HEK293 (cell line): ENCODE results near the gene PIGQ.
A peak's percentile ranks its signal among the peaks of the same experiment; 100 is the strongest.

Source experiments
- CTCF ChIA-PET: fragments of 350-600 bp; formaldehyde crosslinking; extraction: SDS; loops from one replicate; lab custom pipeline; 2021; ENCODE audit warnings: antibody characterized with exemption; lab: Yijun Ruan, JAX
- POLR2A ChIA-PET: fragments of 300-600 bp; formaldehyde crosslinking; extraction: SDS; loops from one replicate; lab custom pipeline; 2020; ENCODE audit warnings: antibody characterized with exemption, inconsistent platforms; lab: Yijun Ruan, JAX
- H3K27ac ChIP-seq: fragments of 200-500 bp; sonication (Bioruptor generic); 2 replicates; pipeline ENCODE4 v1.5.1; 2014; ENCODE audit warnings: low read depth, low read length, control low read depth, inconsistent platforms; ENCODE audit errors: extremely low read depth
- H3K36me3 ChIP-seq, 2 experiments: fragments of 200-500 bp in 1 of 2; sonication (Bioruptor generic) in 1 of 2; 1 replicate in 1 of 2; 2 replicates in 1 of 2; pipeline ENCODE4 v1.5.1; 2014 to 2017; ENCODE audit warnings: inconsistent platforms in 2 of 2, low read length in 2 of 2; ENCODE audit not compliant: control insufficient read depth in 2 of 2, insufficient read depth in 1 of 2
- H3K4me1 ChIP-seq: fragments of 200-500 bp; sonication (Bioruptor generic); 2 replicates; pipeline ENCODE4 v1.5.1; 2014; ENCODE audit warnings: mild to moderate bottlenecking, low read length, inconsistent platforms; ENCODE audit not compliant: control insufficient read depth, insufficient read depth
- H3K4me3 ChIP-seq: 2 replicates; pipeline ENCODE4 v1.5.1; 2011; ENCODE audit warnings: low read depth, mild to moderate bottlenecking, control low read depth, low read length, moderate library complexity
- H3K9me3 ChIP-seq: fragments of 200-500 bp; sonication (Bioruptor generic); 2 replicates; pipeline ENCODE4 v1.5.1; 2014; ENCODE audit warnings: low read depth, low read length, inconsistent platforms; ENCODE audit not compliant: control insufficient read depth, insufficient read depth
- AEBP2 ChIP-seq: fragments of 450-650 bp; formaldehyde crosslinking; IDR thresholded peaks from 2 replicates; pipeline ENCODE4 v1.5.1; 2016; ENCODE audit warnings: missing biosample characterization, missing genetic modification characterization, borderline replicate concordance
- BCL11A ChIP-seq: fragments of 450-650 bp; formaldehyde crosslinking; IDR thresholded peaks from 2 replicates; pipeline ENCODE4 v1.5.1; 2016; ENCODE audit warnings: low read depth, missing biosample characterization, missing genetic modification characterization
- GLIS2 ChIP-seq: fragments of 450-650 bp; formaldehyde crosslinking; IDR thresholded peaks from 2 replicates; pipeline ENCODE4 v1.5.1; 2016; ENCODE audit warnings: missing biosample characterization, missing genetic modification characterization
- KLF17 ChIP-seq: fragments of 450-650 bp; formaldehyde crosslinking; IDR thresholded peaks from 2 replicates; pipeline ENCODE4 v1.5.1; 2016; ENCODE audit warnings: missing biosample characterization, missing genetic modification characterization
- TSHZ1 ChIP-seq: fragments of 450-650 bp; formaldehyde crosslinking; IDR thresholded peaks from 2 replicates; pipeline ENCODE4 v1.5.1; 2016; ENCODE audit warnings: missing biosample characterization, missing genetic modification characterization, borderline replicate concordance
- ZBTB49 ChIP-seq: fragments of 450-650 bp; formaldehyde crosslinking; IDR thresholded peaks from 2 replicates; pipeline ENCODE4 v1.5.1; 2016; ENCODE audit warnings: missing biosample characterization, missing genetic modification characterization, low read depth
- ZNF366 ChIP-seq: fragments of 450-650 bp; formaldehyde crosslinking; conservative IDR thresholded peaks from 2 replicates; pipeline ENCODE4 v1.5.1; 2016; ENCODE audit warnings: missing biosample characterization, missing genetic modification characterization
- ZNF600 ChIP-seq: fragments of 450-650 bp; formaldehyde crosslinking; IDR thresholded peaks from 2 replicates; pipeline ENCODE4 v1.5.1; 2016; ENCODE audit warnings: missing biosample characterization, missing genetic modification characterization
- ZNF658 ChIP-seq: fragments of 450-650 bp; formaldehyde crosslinking; IDR thresholded peaks from 2 replicates; pipeline ENCODE4; 2016; ENCODE audit warnings: missing biosample characterization, missing genetic modification characterization
- ZNF747 ChIP-seq: fragments of 450-650 bp; formaldehyde crosslinking; IDR thresholded peaks from 2 replicates; pipeline ENCODE4 v1.5.1; 2016; ENCODE audit warnings: missing biosample characterization, missing genetic modification characterization
- ZNF76 ChIP-seq: fragments of 450-650 bp; formaldehyde crosslinking; IDR thresholded peaks from 2 replicates; pipeline ENCODE4; 2016; ENCODE audit warnings: low read depth, missing biosample characterization, missing genetic modification characterization, borderline replicate concordance
- ZNF777 ChIP-seq: fragments of 450-650 bp; formaldehyde crosslinking; IDR thresholded peaks from 2 replicates; pipeline ENCODE4 v1.5.1; 2017; ENCODE audit warnings: missing biosample characterization, missing genetic modification characterization, borderline replicate concordance
- ZNF785 ChIP-seq: fragments of 450-650 bp; formaldehyde crosslinking; IDR thresholded peaks from 2 replicates; pipeline ENCODE4 v1.5.1; 2016; ENCODE audit warnings: missing biosample characterization, missing genetic modification characterization
- ZSCAN23 ChIP-seq: fragments of 450-650 bp; formaldehyde crosslinking; IDR thresholded peaks from 2 replicates; pipeline ENCODE4 v1.5.1; 2016; ENCODE audit warnings: missing biosample characterization, missing genetic modification characterization

PIGQ gene

GRCh38 chr16:628321-629061 is 58.7 kb downstream of the PIGQ start:
- CTCF ChIA-PET = interaction anchor here (0.6 kb wide), 2 partner anchors 15 to 84 kb away, joined by 3 read pairs; no protein-coding TSS in a partner anchor
- POLR2A ChIA-PET = no interaction called here
- Histone ChIP-seq H3K4me3 (no peak overlapping the region), H3K9me3 (no peaks in the 10 kb centered on the region), H3K27ac (no peak overlapping the region), H3K36me3 (peaks cover 0 to 7% of the 10 kb centered on the region in 2 experiments; a peak in 1 of 3 replicates), H3K4me1 (peaks cover 2% of the 10 kb centered on the region; the same call in 1 of the 2 replicates)
- TF ChIP-seq TSHZ1 (tag by site-specific recombination) = no peak
- TF ChIP-seq AEBP2 (tag by site-specific recombination) = no peak
- TF ChIP-seq ZNF76 (tag by site-specific recombination) = no peak
- no peak for TF ChIP-seq ZNF785 (tag by site-specific recombination)
- TF ChIP-seq GLIS2 = peak; percentile 40; the same call in 1 of the 2 replicates
- TF ChIP-seq ZBTB49 (tag by site-specific recombination) = no peak
- no peak for TF ChIP-seq ZNF747 (tag by site-specific recombination)

GRCh38 chr16:629185-629832 is 59.5 kb downstream of the PIGQ start:
- TF ChIP-seq ZNF777 (tag by site-specific recombination) = no peak
- no peak for TF ChIP-seq KLF17 (tag by site-specific recombination)
- TF ChIP-seq BCL11A = 0 out of 2 replicates have a peak, but pooled peaks have one; percentile 6
- no peak for TF ChIP-seq ZNF366 (tag by site-specific recombination)
- TF ChIP-seq ZNF658 (tag by site-specific recombination) = no peak
- TF ChIP-seq ZNF600 (tag by site-specific recombination) = peak; percentile 39; the same call in 1 of the 2 replicates
- TF ChIP-seq ZSCAN23 (tag by site-specific recombination) = no peak
- no peaks in the 10 kb centered on the region for H3K9me3 ChIP-seq
- H3K4me1 ChIP-seq = peaks cover 2% of the 10 kb centered on the region; the same call in 1 of the 2 replicates
- ChIA-PET POLR2A (interaction anchor here (0.6 kb wide), 1 partner anchor 109 kb away, joined by 4 read pairs; no protein-coding TSS in a partner anchor), CTCF (interaction anchor here (0.6 kb wide), 1 partner anchor 16 kb away, joined by 3 read pairs; no protein-coding TSS in a partner anchor)
- H3K27ac ChIP-seq = no peak overlapping the region
- no peak overlapping the region for H3K4me3 ChIP-seq
- peaks cover 0 to 15% of the 10 kb centered on the region in 2 experiments; a peak in 1 of 3 replicates for H3K36me3 ChIP-seq
